ENCODE results near the gene MRTFB. TPM values are rescaled to one million over a fixed set of nuclear protein-coding genes. Genes with fewer than 3 reads are reported as not detected.

The MRTFB gene
- total RNA-seq, 2 experiments from 2014 or later: 12.1 to 13.3 TPM

GRCh38 chr16:14202095-14202494, 131.0 kb downstream of the MRTFB start:
- DNase-seq (no peak), ATAC-seq (no peak)
- H3K4me3 Mint-ChIP-seq: no peak overlapping the region
- peaks cover 2% of the 10 kb centered on the region for H3K36me3 Mint-ChIP-seq
- peaks cover 14% of the 10 kb centered on the region for H3K4me1 Mint-ChIP-seq
- H3K27me3 Mint-ChIP-seq: no peaks in the 10 kb centered on the region
- H3K9me3 Mint-ChIP-seq (ENCODE audit: low read depth): no peaks in the 10 kb centered on the region
- H3K27ac Mint-ChIP-seq: no peak overlapping the region
- CTCF ChIA-PET: interaction anchor here (1.8 kb wide), 1 partner anchor 16 kb away, joined by 4 read pairs; no protein-coding TSS in a partner anchor

DNA sequence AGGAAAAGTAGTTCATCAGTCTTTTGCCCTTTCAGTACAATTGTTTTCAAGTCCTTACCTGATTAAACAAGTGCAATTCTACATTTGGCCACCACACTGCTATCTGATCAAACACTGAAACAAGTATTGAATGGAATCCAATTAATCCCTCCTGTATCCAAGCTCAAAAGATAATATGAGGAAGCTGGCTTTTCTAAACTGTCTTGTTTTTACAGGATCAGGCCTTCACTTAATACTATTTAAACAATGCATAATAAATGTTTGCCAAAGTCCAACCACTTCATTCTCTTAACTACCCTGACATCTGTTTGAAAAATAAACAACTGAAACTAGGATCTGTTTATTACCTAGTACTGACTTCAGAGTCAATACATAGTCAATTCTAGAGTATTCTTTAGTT, 131.6 kb downstream of the MRTFB start:
- Mint-ChIP-seq H3K27me3 (no peaks in the 10 kb centered on the region), H3K4me1 (peaks cover 12% of the 10 kb centered on the region), H3K4me3 (no peak overlapping the region), H3K27ac (no peak overlapping the region), H3K36me3 (peaks cover 2% of the 10 kb centered on the region), H3K9me3 (ENCODE audit: low read depth) (no peaks in the 10 kb centered on the region)
- no peak for DNase-seq
- no peak for ATAC-seq
- CTCF ChIA-PET: interaction anchor here (1.4 to 1.8 kb wide), 2 partner anchors 17 to 312 kb away, joined by 3 to 4 read pairs; no protein-coding TSS in a partner anchor

DNA sequence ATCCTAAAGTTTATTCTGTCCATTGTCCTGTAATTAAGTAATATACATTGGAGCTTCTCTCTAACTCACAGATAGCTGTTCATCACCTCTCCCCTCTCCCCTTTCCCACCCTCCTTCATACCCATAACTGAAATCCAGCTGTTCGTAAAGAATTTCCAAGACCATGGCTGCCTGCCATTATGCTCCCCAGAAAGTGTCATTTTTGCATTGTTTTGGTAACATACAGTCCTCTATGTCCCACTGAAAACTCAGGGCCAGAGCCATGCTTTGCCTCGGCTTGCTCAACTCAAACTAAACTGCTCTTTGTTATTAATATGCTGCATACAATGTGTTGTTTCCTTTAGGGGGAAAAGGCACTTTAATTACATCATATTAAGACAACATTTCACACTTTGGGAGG, 132.0 kb downstream of the MRTFB start:
- ATAC-seq (no peak), DNase-seq (no peak)
- no peak overlapping the region for H3K4me3 Mint-ChIP-seq
- H3K27me3 Mint-ChIP-seq: no peaks in the 10 kb centered on the region
- peaks cover 2% of the 10 kb centered on the region for H3K36me3 Mint-ChIP-seq
- peaks cover 12% of the 10 kb centered on the region for H3K4me1 Mint-ChIP-seq
- CTCF ChIA-PET: interaction anchor here (1.4 to 1.8 kb wide), 2 partner anchors 17 to 312 kb away, joined by 3 to 4 read pairs; no protein-coding TSS in a partner anchor
- no peak overlapping the region for H3K27ac Mint-ChIP-seq
- no peaks in the 10 kb centered on the region for H3K9me3 Mint-ChIP-seq (ENCODE audit: low read depth)

GRCh38 chr16:14205666-14206065, 134.5 kb downstream of the MRTFB start:
- H3K9me3 Mint-ChIP-seq (ENCODE audit: low read depth): no peaks in the 10 kb centered on the region
- no peak for DNase-seq
- no peaks in the 10 kb centered on the region for H3K27me3 Mint-ChIP-seq
- H3K36me3 Mint-ChIP-seq: no peaks in the 10 kb centered on the region
- peak; percentile 23 for ATAC-seq
- no peak overlapping the region for H3K27ac Mint-ChIP-seq
- H3K4me1 Mint-ChIP-seq: peaks cover 8% of the 10 kb centered on the region
- CTCF ChIA-PET: no interaction called here
- H3K4me3 Mint-ChIP-seq: no peak overlapping the region

DNA sequence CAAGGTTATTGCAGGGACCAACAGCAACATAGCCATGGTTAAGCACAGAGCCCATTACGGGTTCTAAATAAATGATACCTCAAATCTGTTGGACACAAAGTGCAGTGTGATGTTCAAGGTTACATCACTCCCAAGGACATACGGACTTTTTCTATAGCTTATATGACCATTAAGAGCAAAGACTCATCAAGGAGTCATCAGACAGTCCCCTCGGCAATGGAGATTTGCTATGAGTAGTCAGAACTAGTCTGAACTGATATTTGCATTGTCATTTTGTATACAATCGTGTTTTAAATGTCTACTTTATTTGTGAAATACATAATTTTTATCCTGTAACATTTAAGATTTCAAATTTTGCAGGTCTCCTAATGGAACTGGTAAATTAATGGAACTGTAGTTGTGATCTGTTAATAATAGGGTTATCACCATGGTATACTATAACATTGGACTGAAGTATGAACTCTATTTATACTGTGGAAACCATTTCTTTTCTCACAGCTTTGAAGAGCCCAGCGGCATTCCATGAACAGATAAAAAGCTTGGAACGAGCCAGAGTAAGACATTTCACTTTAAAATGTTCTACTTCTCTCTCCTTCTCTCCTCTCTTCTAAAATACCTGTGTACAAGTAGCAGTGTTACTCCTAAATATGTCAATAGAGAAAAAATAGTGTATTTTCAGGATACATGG, 140.9 kb downstream of the MRTFB start:
- Mint-ChIP-seq H3K4me1 (no peaks in the 10 kb centered on the region), H3K27ac (no peak overlapping the region), H3K36me3 (no peaks in the 10 kb centered on the region), H3K4me3 (no peak overlapping the region), H3K27me3 (no peaks in the 10 kb centered on the region), H3K9me3 (ENCODE audit: low read depth) (no peaks in the 10 kb centered on the region)
- CTCF ChIA-PET: no interaction called here
- no peak for ATAC-seq
- DNase-seq: no peak

DNA sequence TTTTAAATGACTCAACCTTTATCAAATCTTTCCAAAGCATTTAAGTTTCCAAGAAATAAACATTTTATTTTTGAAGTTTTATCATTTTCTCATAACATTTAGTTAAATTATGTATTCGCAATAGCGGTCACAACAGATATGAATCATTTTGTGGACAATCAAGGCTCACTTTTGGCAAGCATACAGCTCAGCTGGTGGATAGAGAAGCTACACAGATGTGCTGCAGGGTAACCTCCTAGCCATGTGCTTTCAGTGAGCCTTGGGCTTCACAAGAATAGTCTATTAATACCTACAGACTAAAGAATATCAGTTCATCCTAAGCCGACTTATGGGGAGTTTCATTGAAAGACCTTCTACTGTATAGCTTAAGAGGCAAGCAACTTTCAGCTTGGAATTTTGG, 144.8 kb downstream of the MRTFB start:
- no peaks in the 10 kb centered on the region for H3K27me3 Mint-ChIP-seq
- ATAC-seq (no peak), DNase-seq (no peak)
- no peaks in the 10 kb centered on the region for H3K9me3 Mint-ChIP-seq (ENCODE audit: low read depth)
- peaks cover 3% of the 10 kb centered on the region for H3K36me3 Mint-ChIP-seq
- no peak overlapping the region for H3K27ac Mint-ChIP-seq
- H3K4me1 Mint-ChIP-seq: no peaks in the 10 kb centered on the region
- CTCF ChIA-PET: interaction anchor here (1.0 kb wide), 1 partner anchor 292 kb away, joined by 4 read pairs; no protein-coding TSS in a partner anchor
- no peak overlapping the region for H3K4me3 Mint-ChIP-seq

DNA sequence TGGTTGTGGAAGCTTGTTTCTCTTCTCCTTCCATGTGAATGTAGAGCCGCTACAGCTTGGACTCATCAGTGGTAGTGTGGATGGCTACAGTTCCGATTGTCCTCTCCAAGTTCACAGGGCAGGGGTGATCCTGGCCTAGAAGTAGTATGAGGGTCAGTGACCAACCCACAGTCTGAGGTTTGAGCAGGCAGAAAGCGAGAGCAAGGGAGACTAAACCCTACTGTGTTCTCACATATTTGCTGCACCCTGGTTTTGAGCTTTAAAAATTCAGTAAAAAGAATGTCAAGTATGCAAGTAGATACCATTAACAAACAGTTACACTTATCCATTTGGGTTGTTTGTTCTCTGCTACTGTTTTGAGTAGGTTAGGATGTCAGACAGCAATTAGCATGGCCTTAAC, 148.9 kb downstream of the MRTFB start:
- Mint-ChIP-seq H3K36me3 (peaks cover 18% of the 10 kb centered on the region), H3K27me3 (no peaks in the 10 kb centered on the region), H3K4me3 (no peak overlapping the region), H3K4me1 (no peaks in the 10 kb centered on the region), H3K27ac (no peak overlapping the region), H3K9me3 (ENCODE audit: low read depth) (no peaks in the 10 kb centered on the region)
- DNase-seq: no peak
- no peak for ATAC-seq
- CTCF ChIA-PET: no interaction called here

- Mint-ChIP-seq H3K27ac (no peak overlapping the region), H3K4me1 (no peaks in the 10 kb centered on the region), H3K36me3 (peaks cover 15% of the 10 kb centered on the region), H3K27me3 (no peaks in the 10 kb centered on the region), H3K4me3 (no peak overlapping the region), H3K9me3 (ENCODE audit: low read depth) (no peaks in the 10 kb centered on the region)
- ATAC-seq (no peak), DNase-seq (no peak)
- CTCF ChIA-PET: no interaction called here
Observed at GRCh38 chr16:14223632-14224031, 152.5 kb downstream of the MRTFB start.

GRCh38 chr16:14225457-14225856, 154.3 kb downstream of the MRTFB start:
- DNase-seq (no peak), ATAC-seq (no peak)
- no peaks in the 10 kb centered on the region for H3K27me3 Mint-ChIP-seq
- H3K27ac Mint-ChIP-seq: no peak overlapping the region
- H3K9me3 Mint-ChIP-seq (ENCODE audit: low read depth): no peaks in the 10 kb centered on the region
- H3K36me3 Mint-ChIP-seq: peaks cover 15% of the 10 kb centered on the region
- no peak overlapping the region for H3K4me3 Mint-ChIP-seq
- CTCF ChIA-PET: no interaction called here
- no peaks in the 10 kb centered on the region for H3K4me1 Mint-ChIP-seq

DNA sequence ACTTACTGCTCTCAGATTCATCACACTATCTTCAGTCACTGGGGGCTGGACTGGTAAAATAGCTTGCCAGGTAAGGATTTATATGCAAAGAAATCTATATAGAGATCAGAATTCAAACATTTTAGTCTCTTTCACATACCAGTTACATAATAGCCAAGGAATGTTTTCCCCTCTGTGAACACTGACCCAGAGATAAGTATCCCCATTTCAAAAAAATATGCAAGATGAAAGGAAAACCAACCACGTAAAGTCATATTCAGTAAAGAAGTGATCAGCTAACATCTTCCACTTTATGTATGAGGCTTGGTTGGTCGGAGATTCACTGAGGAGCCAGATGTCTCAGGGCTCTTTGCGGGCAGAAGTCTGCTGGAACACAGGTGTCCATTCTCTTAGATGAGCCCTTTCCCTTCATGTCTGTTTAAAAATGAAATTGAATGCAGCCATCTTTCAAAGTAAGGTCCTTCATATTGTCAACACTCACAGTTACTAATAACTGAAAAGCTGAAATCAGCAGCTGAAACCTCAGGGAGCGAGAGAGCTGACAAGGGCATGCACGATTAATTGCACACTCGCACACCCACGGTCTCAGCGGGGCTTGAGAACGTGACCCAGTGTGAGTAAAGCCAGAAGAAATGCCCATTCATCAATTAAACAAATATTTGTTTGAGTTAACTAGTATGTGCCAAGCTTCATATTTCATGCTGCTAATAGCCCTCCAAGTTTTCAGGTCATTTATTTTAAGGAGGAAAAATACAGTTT, 161.2 kb downstream of the MRTFB start:
- H3K36me3 Mint-ChIP-seq: no peaks in the 10 kb centered on the region
- H3K27me3 Mint-ChIP-seq: no peaks in the 10 kb centered on the region
- ATAC-seq: no peak
- no peak overlapping the region for H3K27ac Mint-ChIP-seq
- H3K4me3 Mint-ChIP-seq: no peak overlapping the region
- H3K4me1 Mint-ChIP-seq: no peaks in the 10 kb centered on the region
- H3K9me3 Mint-ChIP-seq (ENCODE audit: low read depth): no peaks in the 10 kb centered on the region
- DNase-seq: no peak
- CTCF ChIA-PET: interaction anchor here (0.6 kb wide), 1 partner anchor 376 kb away, joined by 3 read pairs; no protein-coding TSS in a partner anchor

DNA sequence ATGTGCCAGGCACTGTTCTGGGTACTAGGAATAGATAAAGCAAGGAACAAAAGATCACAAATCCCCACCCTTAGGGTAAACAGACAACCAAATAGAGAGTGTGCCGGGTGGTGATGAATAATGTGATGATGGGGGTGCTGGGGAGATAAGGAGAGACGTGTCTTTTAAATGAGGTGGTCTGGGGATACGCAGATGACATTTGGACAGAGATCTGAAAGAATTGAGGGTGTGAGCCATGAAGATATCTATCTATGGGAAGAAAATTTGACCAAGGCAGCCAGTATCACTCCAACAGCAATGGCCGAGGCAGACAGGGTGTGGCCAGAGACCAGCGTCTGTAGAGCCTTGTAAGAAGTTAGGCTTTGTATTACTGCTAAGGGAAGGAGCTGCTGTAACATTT, 165.3 kb downstream of the MRTFB start:
- H3K9me3 Mint-ChIP-seq (ENCODE audit: low read depth): no peaks in the 10 kb centered on the region
- ATAC-seq (no peak), DNase-seq (no peak)
- no peaks in the 10 kb centered on the region for H3K36me3 Mint-ChIP-seq
- H3K4me1 Mint-ChIP-seq: no peaks in the 10 kb centered on the region
- no peak overlapping the region for H3K27ac Mint-ChIP-seq
- no peaks in the 10 kb centered on the region for H3K27me3 Mint-ChIP-seq
- CTCF ChIA-PET: no interaction called here
- H3K4me3 Mint-ChIP-seq: no peak overlapping the region

- Mint-ChIP-seq H3K4me1 (no peaks in the 10 kb centered on the region), H3K27ac (no peak overlapping the region), H3K9me3 (ENCODE audit: low read depth) (no peaks in the 10 kb centered on the region), H3K4me3 (no peak overlapping the region), H3K27me3 (no peaks in the 10 kb centered on the region), H3K36me3 (no peaks in the 10 kb centered on the region)
- ATAC-seq (no peak), DNase-seq (no peak)
- CTCF ChIA-PET: no interaction called here
Observed at GRCh38 chr16:14238756-14239155, 167.6 kb downstream of the MRTFB start.

DNA sequence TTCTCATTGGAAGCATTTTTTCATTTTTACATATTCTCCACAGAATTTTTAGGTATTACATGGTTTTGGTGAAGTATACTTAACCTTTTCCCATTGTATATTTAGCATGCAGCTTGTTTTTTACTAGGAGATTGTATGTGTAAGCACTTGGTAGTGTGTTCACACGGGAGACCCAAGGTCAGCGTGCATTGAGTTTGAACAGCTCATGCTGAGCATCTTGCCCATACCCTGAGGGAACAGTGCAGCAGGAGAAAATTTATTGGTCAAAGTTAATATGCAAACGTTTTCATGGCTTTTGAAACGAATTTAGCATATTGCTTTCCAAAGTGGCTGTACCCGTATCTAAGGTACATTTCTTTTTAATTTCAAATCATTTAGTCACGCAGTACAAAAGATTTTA, 168.7 kb downstream of the MRTFB start:
- H3K4me3 Mint-ChIP-seq: no peak overlapping the region
- peaks cover 3% of the 10 kb centered on the region for H3K4me1 Mint-ChIP-seq
- no peak overlapping the region for H3K27ac Mint-ChIP-seq
- no peaks in the 10 kb centered on the region for H3K36me3 Mint-ChIP-seq
- CTCF ChIA-PET: no interaction called here
- ATAC-seq (no peak), DNase-seq (no peak)
- H3K9me3 Mint-ChIP-seq (ENCODE audit: low read depth): no peaks in the 10 kb centered on the region
- H3K27me3 Mint-ChIP-seq: no peaks in the 10 kb centered on the region

- Mint-ChIP-seq H3K4me3 (no peak overlapping the region), H3K4me1 (peaks cover 3% of the 10 kb centered on the region), H3K27me3 (no peaks in the 10 kb centered on the region), H3K27ac (no peak overlapping the region), H3K9me3 (ENCODE audit: low read depth) (no peaks in the 10 kb centered on the region), H3K36me3 (no peaks in the 10 kb centered on the region)
- CTCF ChIA-PET: no interaction called here
- DNase-seq (no peak), ATAC-seq (no peak)
Observed at GRCh38 chr16:14240219-14240843, 169.2 kb downstream of the MRTFB start.
